Neural progenitor cell (in vitro differentiated cells): Measurements from ENCODE around the gene MOK.

Source experiments
- EZH2 ChIP-seq: fragments of 200-600 bp; sonication (generic); IDR thresholded peaks from 2 replicates; pipeline ENCODE4 v1.6.1; 2017; ENCODE audit warnings: antibody characterized with exemption, mild to moderate bottlenecking, moderate library complexity
- TF ChIP-seq, protein P1 (sequence below): fragments of 200-600 bp; sonication (generic); IDR thresholded peaks from 2 replicates; pipeline ENCODE4 v1.5.1; 2017; ENCODE audit warnings: antibody characterized with exemption, mild to moderate bottlenecking

- TF ChIP-seq, protein P1, sequence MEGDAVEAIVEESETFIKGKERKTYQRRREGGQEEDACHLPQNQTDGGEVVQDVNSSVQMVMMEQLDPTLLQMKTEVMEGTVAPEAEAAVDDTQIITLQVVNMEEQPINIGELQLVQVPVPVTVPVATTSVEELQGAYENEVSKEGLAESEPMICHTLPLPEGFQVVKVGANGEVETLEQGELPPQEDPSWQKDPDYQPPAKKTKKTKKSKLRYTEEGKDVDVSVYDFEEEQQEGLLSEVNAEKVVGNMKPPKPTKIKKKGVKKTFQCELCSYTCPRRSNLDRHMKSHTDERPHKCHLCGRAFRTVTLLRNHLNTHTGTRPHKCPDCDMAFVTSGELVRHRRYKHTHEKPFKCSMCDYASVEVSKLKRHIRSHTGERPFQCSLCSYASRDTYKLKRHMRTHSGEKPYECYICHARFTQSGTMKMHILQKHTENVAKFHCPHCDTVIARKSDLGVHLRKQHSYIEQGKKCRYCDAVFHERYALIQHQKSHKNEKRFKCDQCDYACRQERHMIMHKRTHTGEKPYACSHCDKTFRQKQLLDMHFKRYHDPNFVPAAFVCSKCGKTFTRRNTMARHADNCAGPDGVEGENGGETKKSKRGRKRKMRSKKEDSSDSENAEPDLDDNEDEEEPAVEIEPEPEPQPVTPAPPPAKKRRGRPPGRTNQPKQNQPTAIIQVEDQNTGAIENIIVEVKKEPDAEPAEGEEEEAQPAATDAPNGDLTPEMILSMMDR = no peak
- TF ChIP-seq EZH2 = no peak
Measured at GRCh38 chr14:102211240-102211639, 93.7 kb downstream of the MOK start.
